GM12878 (cell line): ENCODE measurements around the gene NOP53.

Source experiments
- CBFB ChIP-seq: IDR thresholded peaks from 2 replicates; pipeline ENCODE4 v1.6.1; 2016; ENCODE audit warnings: antibody characterized with exemption, low read depth
- CBX3 ChIP-seq: fragments of 200-600 bp; sonication (generic); IDR thresholded peaks from 2 replicates; pipeline ENCODE4 v1.6.1; 2016; ENCODE audit warnings: low read depth, borderline replicate concordance
- FOXM1 ChIP-seq: IDR thresholded peaks from 2 replicates; pipeline ENCODE4 v1.6.1; 2012; ENCODE audit warnings: low read depth, mild to moderate bottlenecking, inconsistent platforms, low read length, moderate library complexity
- MAX ChIP-seq: IDR thresholded peaks from 2 replicates; pipeline ENCODE4 v1.6.1; 2012; ENCODE audit warnings: low read depth, low read length, improper control_type of control experiment
- NFIC ChIP-seq: IDR thresholded peaks from 2 replicates; pipeline ENCODE4 v1.6.1; 2012; ENCODE audit warnings: low read depth, mild to moderate bottlenecking, inconsistent platforms, low read length, moderate library complexity
- NFYB ChIP-seq: IDR thresholded peaks from 2 replicates; pipeline ENCODE4 v1.6.1; 2011; ENCODE audit warnings: low read depth, mild to moderate bottlenecking, low read length, improper control_type of control experiment, moderate library complexity; ENCODE audit not compliant: insufficient read depth
- POLR2A ChIP-seq: IDR thresholded peaks from 2 replicates; pipeline ENCODE4 v1.6.1; 2011; ENCODE audit warnings: low read depth, mild to moderate bottlenecking, low read length
- POLR2AphosphoS5 ChIP-seq: IDR thresholded peaks from 2 replicates; pipeline ENCODE4 v1.6.1; 2011; ENCODE audit warnings: mild to moderate bottlenecking, low read length, inconsistent platforms
- SIN3A ChIP-seq: IDR thresholded peaks from 2 replicates; pipeline ENCODE4 v1.6.1; 2012; ENCODE audit warnings: low read depth, low read length, improper control_type of control experiment
- SREBF2 ChIP-seq: IDR thresholded peaks from 2 replicates; pipeline ENCODE4 v1.6.1; 2012; ENCODE audit warnings: mild to moderate bottlenecking, low read length
- TCF12 ChIP-seq: IDR thresholded peaks from 2 replicates; pipeline ENCODE4 v1.6.1; 2011; ENCODE audit warnings: low read depth, mild to moderate bottlenecking, low read length
- TF ChIP-seq, protein P1 (sequence below), 3 experiments: IDR thresholded peaks in 2 of 3; conservative IDR thresholded peaks in 1 of 3; 2 replicates each; pipeline ENCODE4 v1.5.1; 2011; ENCODE audit warnings: low read depth in 3 of 3, low read length in 3 of 3, mild to moderate bottlenecking in 3 of 3, control low read depth in 2 of 3, moderate library complexity in 2 of 3, inconsistent platforms in 1 of 3, mixed read lengths in 1 of 3; ENCODE audit not compliant: control insufficient read depth in 2 of 3, insufficient read depth in 1 of 3; ENCODE audit errors: extremely low read depth in 1 of 3

DNA sequence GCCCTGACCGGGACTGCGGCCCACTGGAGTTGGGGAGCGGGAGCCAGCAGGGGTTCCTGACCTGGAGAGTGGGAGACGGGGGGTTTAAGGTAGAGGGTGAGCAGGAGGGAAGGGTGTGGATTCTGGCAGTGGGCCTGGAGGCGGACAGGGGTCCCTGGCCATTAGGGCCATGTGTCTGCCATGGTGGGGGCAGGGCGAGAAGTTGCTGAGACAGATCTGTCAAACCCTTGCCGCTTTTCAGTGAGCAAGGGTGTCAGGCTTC is 20.9 kb downstream of the NOP53 start:
- TF ChIP-seq CBX3: no peak
- no peak for TF ChIP-seq NFYB
- TF ChIP-seq TCF12: no peak
- TF ChIP-seq, protein P1, sequence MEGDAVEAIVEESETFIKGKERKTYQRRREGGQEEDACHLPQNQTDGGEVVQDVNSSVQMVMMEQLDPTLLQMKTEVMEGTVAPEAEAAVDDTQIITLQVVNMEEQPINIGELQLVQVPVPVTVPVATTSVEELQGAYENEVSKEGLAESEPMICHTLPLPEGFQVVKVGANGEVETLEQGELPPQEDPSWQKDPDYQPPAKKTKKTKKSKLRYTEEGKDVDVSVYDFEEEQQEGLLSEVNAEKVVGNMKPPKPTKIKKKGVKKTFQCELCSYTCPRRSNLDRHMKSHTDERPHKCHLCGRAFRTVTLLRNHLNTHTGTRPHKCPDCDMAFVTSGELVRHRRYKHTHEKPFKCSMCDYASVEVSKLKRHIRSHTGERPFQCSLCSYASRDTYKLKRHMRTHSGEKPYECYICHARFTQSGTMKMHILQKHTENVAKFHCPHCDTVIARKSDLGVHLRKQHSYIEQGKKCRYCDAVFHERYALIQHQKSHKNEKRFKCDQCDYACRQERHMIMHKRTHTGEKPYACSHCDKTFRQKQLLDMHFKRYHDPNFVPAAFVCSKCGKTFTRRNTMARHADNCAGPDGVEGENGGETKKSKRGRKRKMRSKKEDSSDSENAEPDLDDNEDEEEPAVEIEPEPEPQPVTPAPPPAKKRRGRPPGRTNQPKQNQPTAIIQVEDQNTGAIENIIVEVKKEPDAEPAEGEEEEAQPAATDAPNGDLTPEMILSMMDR (IDR thresholded peaks at IDR 0.05 in 2 of 3, conservative IDR thresholded peaks at IDR 0.05 in 1 of 3; ENCODE audit: control insufficient read depth in 2 of 3, extremely low read depth in 1 of 3, insufficient read depth in 1 of 3, low read depth in 3 of 3, low read length in 3 of 3): no peak
- no peak for TF ChIP-seq SIN3A
- TF ChIP-seq MAX: no peak
- TF ChIP-seq POLR2AphosphoS5: no peak
- TF ChIP-seq NFIC: no peak
- TF ChIP-seq SREBF2: no peak
- TF ChIP-seq CBFB: no peak
- TF ChIP-seq FOXM1: no peak
- TF ChIP-seq POLR2A: no peak
